ENCODE results near the gene NDNF.
A peak's percentile ranks its signal among the peaks of the same experiment; 100 is the strongest.

The NDNF gene

GRCh38 chr4:121072224-121073003, at the start of gene NDNF:
Gene NDNF, minus strand, starts transcription at chr4:121072535. Its CDS starts 26,698 bp downstream, at chr4:121045837.
- DNase-seq: no peak

GRCh38 chr4:121119715-121120114, 47.4 kb upstream of the NDNF start:
- DNase-seq: no peak

- no peak for DNase-seq
Observed at GRCh38 chr4:121118344-121118743, 46.0 kb upstream of the NDNF start.

GRCh38 chr4:121114756-121115155, 42.4 kb upstream of the NDNF start:
- DNase-seq: no peak

GRCh38 chr4:121112530-121112929, 40.2 kb upstream of the NDNF start:
- DNase-seq: no peak

GRCh38 chr4:121108557-121108956, 36.2 kb upstream of the NDNF start:
- DNase-seq: peak; percentile 57

- no peak for DNase-seq
Observed at GRCh38 chr4:121107507-121107906, 35.2 kb upstream of the NDNF start.

- DNase-seq: no peak
Observed at GRCh38 chr4:121100093-121100775, 27.9 kb upstream of the NDNF start.

GRCh38 chr4:121098266-121098665, 25.9 kb upstream of the NDNF start:
- no peak for DNase-seq

- DNase-seq: peak; percentile 16
Observed at GRCh38 chr4:121096629-121097028, 24.3 kb upstream of the NDNF start.

GRCh38 chr4:121096191-121096590, 23.9 kb upstream of the NDNF start:
- no peak for DNase-seq

GRCh38 chr4:121094297-121094966, 22.1 kb upstream of the NDNF start:
- no peak for DNase-seq

- DNase-seq: no peak
Observed at GRCh38 chr4:121093261-121093660, 20.9 kb upstream of the NDNF start.

- DNase-seq: no peak
Observed at GRCh38 chr4:121091941-121092340, 19.6 kb upstream of the NDNF start.

GRCh38 chr4:121088867-121089266, 16.5 kb upstream of the NDNF start:
- no peak for DNase-seq

GRCh38 chr4:121079376-121079775, 7.0 kb upstream of the NDNF start:
- DNase-seq: no peak

GRCh38 chr4:121077496-121077895, 5.2 kb upstream of the NDNF start:
- DNase-seq: no peak

- no peak for DNase-seq
Observed at GRCh38 chr4:121076416-121076815, 4.1 kb upstream of the NDNF start.

GRCh38 chr4:121073672-121074381, 1.5 kb upstream of the NDNF start:
- DNase-seq: no peak

- DNase-seq: no peak
Observed at GRCh38 chr4:121073004-121073435, 685 bp upstream of the NDNF start.

GRCh38 chr4:121071640-121072223, 603 bp downstream of the NDNF start:
- DNase-seq: no peak

GRCh38 chr4:121070696-121071639, 1.4 kb downstream of the NDNF start:
- DNase-seq: no peak
